ENCODE results near the gene MRPL42.

GRCh38 chr12:93494096-93494495 lies 26.8 kb downstream of the MRPL42 start:
- TF ChIP-seq POLR2AphosphoS5 (IDR thresholded peaks at IDR 0.05) (no peak), CTCF (IDR thresholded peaks at IDR 0.05 in 8 of 11, conservative IDR thresholded peaks at IDR 0.05 in 3 of 11) (no peak)
